ENCODE data around the gene MOK. TPM values are rescaled to one million over a fixed set of nuclear protein-coding genes. Genes with fewer than 3 reads are reported as not detected.

Gene MOK
- total RNA-seq, 4 donors from 2014 or later = 27.6 to 29.3 (median 28.8) TPM

- no peak for TF ChIP-seq CTCF (IDR thresholded peaks at IDR 0.05)
- no peak for TF ChIP-seq EP300 (IDR thresholded peaks at IDR 0.05)
- TF ChIP-seq POLR2A (IDR thresholded peaks at IDR 0.05) = no peak
- H3K27ac ChIP-seq = no peak overlapping the region
- peaks cover 0 to 75% (median 0%) of the 10 kb centered on the region in 3 donors for H3K36me3 ChIP-seq
- no peak overlapping the region for H3K4me3 ChIP-seq
- no peaks in the 10 kb centered on the region for H3K27me3 ChIP-seq
- WGBS, 2 donors = 75 to 83% methylated on average over 15 of the region's 15 CpGs
- DNase-seq (ENCODE audit: low spot score in 2 of 2) = no peak
- H3K4me1 ChIP-seq = no peaks in the 10 kb centered on the region
- H3K9me3 ChIP-seq = no peaks in the 10 kb centered on the region
Observed at GRCh38 chr14:102225936-102226335, 79.0 kb downstream of the MOK start.

GRCh38 chr14:102225386-102225785 lies 79.6 kb downstream of the MOK start:
- Histone ChIP-seq H3K27ac (no peak overlapping the region), H3K36me3 (peaks cover 0 to 73% (median 0%) of the 10 kb centered on the region in 3 donors), H3K27me3 (no peaks in the 10 kb centered on the region), H3K4me3 (no peak overlapping the region), H3K9me3 (no peaks in the 10 kb centered on the region), H3K4me1 (no peaks in the 10 kb centered on the region)
- DNase-seq (ENCODE audit: low spot score in 2 of 2) = no peak
- TF ChIP-seq EP300 (IDR thresholded peaks at IDR 0.05) (no peak), POLR2A (IDR thresholded peaks at IDR 0.05) (no peak), CTCF (IDR thresholded peaks at IDR 0.05) (no peak)
- 89 to 93% methylated on average over 7 of the region's 7 CpGs for WGBS, 2 donors

GRCh38 chr14:102223682-102224081 lies 81.3 kb downstream of the MOK start:
- TF ChIP-seq EP300 (IDR thresholded peaks at IDR 0.05) (no peak), POLR2A (IDR thresholded peaks at IDR 0.05) (no peak), CTCF (IDR thresholded peaks at IDR 0.05) (no peak)
- H3K9me3 ChIP-seq = no peaks in the 10 kb centered on the region
- WGBS, 2 donors = 88 to 91% methylated on average over 6 of the region's 6 CpGs

GRCh38 chr14:102222751-102223150 lies 82.2 kb downstream of the MOK start:
- no peaks in the 10 kb centered on the region for H3K27me3 ChIP-seq
- peaks cover 0 to 75% (median 0%) of the 10 kb centered on the region in 3 donors for H3K36me3 ChIP-seq
- TF ChIP-seq POLR2A (IDR thresholded peaks at IDR 0.05) (no peak), CTCF (IDR thresholded peaks at IDR 0.05) (no peak), EP300 (IDR thresholded peaks at IDR 0.05) (no peak)
- H3K27ac ChIP-seq = no peak overlapping the region
- H3K9me3 ChIP-seq = no peaks in the 10 kb centered on the region
- H3K4me1 ChIP-seq = no peaks in the 10 kb centered on the region
- WGBS, 2 donors = 93 to 96% methylated on average over 21 to 28 of the region's 28 CpGs
- no peak for DNase-seq (ENCODE audit: low spot score in 2 of 2)
- H3K4me3 ChIP-seq = no peak overlapping the region

More at GRCh38 chr14:102223682-102224081, 81.3 kb downstream of the MOK start:
- H3K4me1 ChIP-seq = no peaks in the 10 kb centered on the region
- no peaks in the 10 kb centered on the region for H3K27me3 ChIP-seq
- no peak overlapping the region for H3K4me3 ChIP-seq
- no peak for DNase-seq (ENCODE audit: low spot score in 2 of 2)
- no peak overlapping the region for H3K27ac ChIP-seq
- peaks cover 0 to 75% (median 0%) of the 10 kb centered on the region in 3 donors for H3K36me3 ChIP-seq

- 88 to 92% methylated on average over 9 to 12 of the region's 13 CpGs for WGBS, 2 donors
- H3K27me3 ChIP-seq = no peaks in the 10 kb centered on the region
- no peak overlapping the region for H3K27ac ChIP-seq
- no peak overlapping the region for H3K4me3 ChIP-seq
- H3K4me1 ChIP-seq = no peaks in the 10 kb centered on the region
- no peaks in the 10 kb centered on the region for H3K9me3 ChIP-seq
- no peak for DNase-seq (ENCODE audit: low spot score in 2 of 2)
- no peak for TF ChIP-seq CTCF (IDR thresholded peaks at IDR 0.05)
- TF ChIP-seq POLR2A (IDR thresholded peaks at IDR 0.05) = no peak
- TF ChIP-seq EP300 (IDR thresholded peaks at IDR 0.05) = no peak
- peaks cover 0 to 79% (median 0%) of the 10 kb centered on the region in 3 donors for H3K36me3 ChIP-seq
Observed at GRCh38 chr14:102222009-102222575, 82.9 kb downstream of the MOK start.

Data from tibial nerve (tissue), 4 donors.